ENCODE measurements around the gene PICK1. TPM values are rescaled to one million over a fixed set of nuclear protein-coding genes. Genes with fewer than 3 reads are reported as not detected.

The PICK1 gene
- total and polyA plus RNA-seq, 2 of the 13 experiments (the other 11 are each of a cell fraction or from before 2014, with no cell fraction given), result 19.3 to 25.3 TPM

DNA sequence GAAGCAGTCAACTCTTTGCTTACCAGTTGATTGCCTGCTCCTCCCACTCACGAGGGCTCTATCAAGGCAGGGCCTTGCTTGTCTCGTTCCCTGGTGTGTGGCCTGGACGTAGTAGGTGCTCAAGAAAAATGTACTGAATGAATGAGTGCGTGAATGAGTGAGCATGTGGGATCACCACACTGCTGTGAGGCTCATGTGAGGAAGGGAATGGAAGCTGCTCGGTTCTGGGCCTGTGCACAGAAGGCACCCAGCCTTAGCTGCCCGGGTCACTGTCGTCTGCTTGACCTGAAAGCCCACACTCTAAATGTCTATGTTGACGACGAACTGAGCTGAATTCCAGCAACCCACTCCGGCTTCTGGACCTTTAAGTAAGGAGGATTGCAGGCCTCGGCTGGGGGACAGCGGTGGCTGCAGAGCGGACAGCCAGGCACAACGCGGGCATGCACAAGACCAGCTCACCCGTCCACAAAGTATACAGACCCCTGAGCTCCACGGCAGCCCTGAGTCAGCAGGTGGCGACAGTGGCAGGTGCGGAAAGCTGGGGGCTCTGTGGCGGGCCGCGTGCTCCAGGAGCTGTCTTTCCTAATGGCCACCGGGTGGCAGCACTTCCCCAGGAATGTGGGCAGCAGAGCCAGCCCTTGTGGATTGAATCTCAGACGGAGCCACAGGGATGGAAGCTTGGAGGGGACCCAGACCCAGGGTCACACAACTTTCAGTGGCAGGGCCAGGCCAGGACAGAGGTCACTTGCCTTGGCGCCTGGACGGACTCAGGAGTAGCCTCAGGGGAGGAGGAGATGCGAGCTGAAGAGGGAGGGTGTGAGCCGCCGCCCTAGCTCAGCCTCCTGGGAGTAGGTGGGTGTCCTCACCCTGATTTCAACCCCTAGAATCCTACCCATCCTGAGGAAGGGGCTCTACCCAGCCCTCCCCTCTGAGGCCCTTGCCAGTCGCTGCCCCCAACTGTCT, 5.0 kb upstream of the PICK1 start (continued):
- TF ChIP-seq, protein P1, sequence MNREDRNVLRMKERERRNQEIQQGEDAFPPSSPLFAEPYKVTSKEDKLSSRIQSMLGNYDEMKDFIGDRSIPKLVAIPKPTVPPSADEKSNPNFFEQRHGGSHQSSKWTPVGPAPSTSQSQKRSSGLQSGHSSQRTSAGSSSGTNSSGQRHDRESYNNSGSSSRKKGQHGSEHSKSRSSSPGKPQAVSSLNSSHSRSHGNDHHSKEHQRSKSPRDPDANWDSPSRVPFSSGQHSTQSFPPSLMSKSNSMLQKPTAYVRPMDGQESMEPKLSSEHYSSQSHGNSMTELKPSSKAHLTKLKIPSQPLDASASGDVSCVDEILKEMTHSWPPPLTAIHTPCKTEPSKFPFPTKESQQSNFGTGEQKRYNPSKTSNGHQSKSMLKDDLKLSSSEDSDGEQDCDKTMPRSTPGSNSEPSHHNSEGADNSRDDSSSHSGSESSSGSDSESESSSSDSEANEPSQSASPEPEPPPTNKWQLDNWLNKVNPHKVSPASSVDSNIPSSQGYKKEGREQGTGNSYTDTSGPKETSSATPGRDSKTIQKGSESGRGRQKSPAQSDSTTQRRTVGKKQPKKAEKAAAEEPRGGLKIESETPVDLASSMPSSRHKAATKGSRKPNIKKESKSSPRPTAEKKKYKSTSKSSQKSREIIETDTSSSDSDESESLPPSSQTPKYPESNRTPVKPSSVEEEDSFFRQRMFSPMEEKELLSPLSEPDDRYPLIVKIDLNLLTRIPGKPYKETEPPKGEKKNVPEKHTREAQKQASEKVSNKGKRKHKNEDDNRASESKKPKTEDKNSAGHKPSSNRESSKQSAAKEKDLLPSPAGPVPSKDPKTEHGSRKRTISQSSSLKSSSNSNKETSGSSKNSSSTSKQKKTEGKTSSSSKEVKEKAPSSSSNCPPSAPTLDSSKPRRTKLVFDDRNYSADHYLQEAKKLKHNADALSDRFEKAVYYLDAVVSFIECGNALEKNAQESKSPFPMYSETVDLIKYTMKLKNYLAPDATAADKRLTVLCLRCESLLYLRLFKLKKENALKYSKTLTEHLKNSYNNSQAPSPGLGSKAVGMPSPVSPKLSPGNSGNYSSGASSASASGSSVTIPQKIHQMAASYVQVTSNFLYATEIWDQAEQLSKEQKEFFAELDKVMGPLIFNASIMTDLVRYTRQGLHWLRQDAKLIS (CRISPR knock-in tag; IDR thresholded peaks at IDR 0.05), result no peak
- TF ChIP-seq ZMYM3 (CRISPR knock-in tag; IDR thresholded peaks at IDR 0.05) (peak; percentile 49; the same call in 1 of the 2 replicates), ZNF510 (CRISPR knock-in tag; IDR thresholded peaks at IDR 0.05; ENCODE audit: low read depth) (no peak), ZNF160 (CRISPR knock-in tag; IDR thresholded peaks at IDR 0.05) (no peak), KDM5B (CRISPR knock-in tag; IDR thresholded peaks at IDR 0.05; ENCODE audit: borderline replicate concordance) (0 out of 2 replicates have a peak, but pooled peaks have one; percentile 26), NONO (IDR thresholded peaks at IDR 0.05) (no peak), NONO (CRISPR knock-in tag; conservative IDR thresholded peaks at IDR 0.05) (peak; percentile 54; the same call in 1 of the 2 replicates), ZFP37 (CRISPR knock-in tag; IDR thresholded peaks at IDR 0.05; ENCODE audit: borderline replicate concordance) (peak; percentile 76; the same call in 1 of the 2 replicates)
- TF ChIP-seq, protein P2, sequence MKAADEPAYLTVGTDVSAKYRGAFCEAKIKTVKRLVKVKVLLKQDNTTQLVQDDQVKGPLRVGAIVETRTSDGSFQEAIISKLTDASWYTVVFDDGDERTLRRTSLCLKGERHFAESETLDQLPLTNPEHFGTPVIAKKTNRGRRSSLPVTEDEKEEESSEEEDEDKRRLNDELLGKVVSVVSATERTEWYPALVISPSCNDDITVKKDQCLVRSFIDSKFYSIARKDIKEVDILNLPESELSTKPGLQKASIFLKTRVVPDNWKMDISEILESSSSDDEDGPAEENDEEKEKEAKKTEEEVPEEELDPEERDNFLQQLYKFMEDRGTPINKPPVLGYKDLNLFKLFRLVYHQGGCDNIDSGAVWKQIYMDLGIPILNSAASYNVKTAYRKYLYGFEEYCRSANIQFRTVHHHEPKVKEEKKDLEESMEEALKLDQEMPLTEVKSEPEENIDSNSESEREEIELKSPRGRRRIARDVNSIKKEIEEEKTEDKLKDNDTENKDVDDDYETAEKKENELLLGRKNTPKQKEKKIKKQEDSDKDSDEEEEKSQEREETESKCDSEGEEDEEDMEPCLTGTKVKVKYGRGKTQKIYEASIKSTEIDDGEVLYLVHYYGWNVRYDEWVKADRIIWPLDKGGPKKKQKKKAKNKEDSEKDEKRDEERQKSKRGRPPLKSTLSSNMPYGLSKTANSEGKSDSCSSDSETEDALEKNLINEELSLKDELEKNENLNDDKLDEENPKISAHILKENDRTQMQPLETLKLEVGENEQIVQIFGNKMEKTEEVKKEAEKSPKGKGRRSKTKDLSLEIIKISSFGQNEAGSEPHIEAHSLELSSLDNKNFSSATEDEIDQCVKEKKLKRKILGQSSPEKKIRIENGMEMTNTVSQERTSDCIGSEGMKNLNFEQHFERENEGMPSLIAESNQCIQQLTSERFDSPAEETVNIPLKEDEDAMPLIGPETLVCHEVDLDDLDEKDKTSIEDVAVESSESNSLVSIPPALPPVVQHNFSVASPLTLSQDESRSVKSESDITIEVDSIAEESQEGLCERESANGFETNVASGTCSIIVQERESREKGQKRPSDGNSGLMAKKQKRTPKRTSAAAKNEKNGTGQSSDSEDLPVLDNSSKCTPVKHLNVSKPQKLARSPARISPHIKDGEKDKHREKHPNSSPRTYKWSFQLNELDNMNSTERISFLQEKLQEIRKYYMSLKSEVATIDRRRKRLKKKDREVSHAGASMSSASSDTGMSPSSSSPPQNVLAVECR (CRISPR knock-in tag; IDR thresholded peaks at IDR 0.05; ENCODE audit: borderline replicate concordance), result peak; percentile 67; the same call in 1 of the 2 replicates
- TF ChIP-seq, protein P3, sequence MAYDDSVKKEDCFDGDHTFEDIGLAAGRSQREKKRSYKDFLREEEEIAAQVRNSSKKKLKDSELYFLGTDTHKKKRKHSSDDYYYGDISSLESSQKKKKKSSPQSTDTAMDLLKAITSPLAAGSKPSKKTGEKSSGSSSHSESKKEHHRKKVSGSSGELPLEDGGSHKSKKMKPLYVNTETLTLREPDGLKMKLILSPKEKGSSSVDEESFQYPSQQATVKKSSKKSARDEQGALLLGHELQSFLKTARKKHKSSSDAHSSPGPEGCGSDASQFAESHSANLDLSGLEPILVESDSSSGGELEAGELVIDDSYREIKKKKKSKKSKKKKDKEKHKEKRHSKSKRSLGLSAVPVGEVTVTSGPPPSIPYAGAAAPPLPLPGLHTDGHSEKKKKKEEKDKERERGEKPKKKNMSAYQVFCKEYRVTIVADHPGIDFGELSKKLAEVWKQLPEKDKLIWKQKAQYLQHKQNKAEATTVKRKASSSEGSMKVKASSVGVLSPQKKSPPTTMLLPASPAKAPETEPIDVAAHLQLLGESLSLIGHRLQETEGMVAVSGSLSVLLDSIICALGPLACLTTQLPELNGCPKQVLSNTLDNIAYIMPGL (CRISPR knock-in tag; IDR thresholded peaks at IDR 0.05; ENCODE audit: borderline replicate concordance in 1 of 2, low read depth in 1 of 2), result peak; percentile 89 to 92
- TF ChIP-seq, protein P4, sequence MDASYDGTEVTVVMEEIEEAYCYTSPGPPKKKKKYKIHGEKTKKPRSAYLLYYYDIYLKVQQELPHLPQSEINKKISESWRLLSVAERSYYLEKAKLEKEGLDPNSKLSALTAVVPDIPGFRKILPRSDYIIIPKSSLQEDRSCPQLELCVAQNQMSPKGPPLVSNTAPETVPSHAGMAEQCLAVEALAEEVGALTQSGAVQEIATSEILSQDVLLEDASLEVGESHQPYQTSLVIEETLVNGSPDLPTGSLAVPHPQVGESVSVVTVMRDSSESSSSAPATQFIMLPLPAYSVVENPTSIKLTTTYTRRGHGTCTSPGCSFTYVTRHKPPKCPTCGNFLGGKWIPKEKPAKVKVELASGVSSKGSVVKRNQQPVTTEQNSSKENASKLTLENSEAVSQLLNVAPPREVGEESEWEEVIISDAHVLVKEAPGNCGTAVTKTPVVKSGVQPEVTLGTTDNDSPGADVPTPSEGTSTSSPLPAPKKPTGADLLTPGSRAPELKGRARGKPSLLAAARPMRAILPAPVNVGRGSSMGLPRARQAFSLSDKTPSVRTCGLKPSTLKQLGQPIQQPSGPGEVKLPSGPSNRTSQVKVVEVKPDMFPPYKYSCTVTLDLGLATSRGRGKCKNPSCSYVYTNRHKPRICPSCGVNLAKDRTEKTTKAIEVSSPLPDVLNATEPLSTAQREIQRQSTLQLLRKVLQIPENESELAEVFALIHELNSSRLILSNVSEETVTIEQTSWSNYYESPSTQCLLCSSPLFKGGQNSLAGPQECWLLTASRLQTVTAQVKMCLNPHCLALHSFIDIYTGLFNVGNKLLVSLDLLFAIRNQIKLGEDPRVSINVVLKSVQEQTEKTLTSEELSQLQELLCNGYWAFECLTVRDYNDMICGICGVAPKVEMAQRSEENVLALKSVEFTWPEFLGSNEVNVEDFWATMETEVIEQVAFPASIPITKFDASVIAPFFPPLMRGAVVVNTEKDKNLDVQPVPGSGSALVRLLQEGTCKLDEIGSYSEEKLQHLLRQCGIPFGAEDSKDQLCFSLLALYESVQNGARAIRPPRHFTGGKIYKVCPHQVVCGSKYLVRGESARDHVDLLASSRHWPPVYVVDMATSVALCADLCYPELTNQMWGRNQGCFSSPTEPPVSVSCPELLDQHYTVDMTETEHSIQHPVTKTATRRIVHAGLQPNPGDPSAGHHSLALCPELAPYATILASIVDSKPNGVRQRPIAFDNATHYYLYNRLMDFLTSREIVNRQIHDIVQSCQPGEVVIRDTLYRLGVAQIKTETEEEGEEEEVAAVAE (CRISPR knock-in tag; IDR thresholded peaks at IDR 0.05; ENCODE audit: borderline replicate concordance), result peak; percentile 41; the same call in 1 of the 2 replicates

All from HepG2 (cell line).